Epidermal melanocyte (primary cell): Measurements from ENCODE around the gene CMBL.
"Not testable (repeated sequence)": the region's sequence is repeated elsewhere in the genome, so short reads cannot be mapped to it uniquely, and the experiment has no call there.

Source experiments
- DNase-seq: peaks from one replicate; pipeline ENCODE4 v3.0.0; 2011; ENCODE audit warnings: low spot score; ENCODE audit not compliant: insufficient read length

CMBL gene

DNA sequence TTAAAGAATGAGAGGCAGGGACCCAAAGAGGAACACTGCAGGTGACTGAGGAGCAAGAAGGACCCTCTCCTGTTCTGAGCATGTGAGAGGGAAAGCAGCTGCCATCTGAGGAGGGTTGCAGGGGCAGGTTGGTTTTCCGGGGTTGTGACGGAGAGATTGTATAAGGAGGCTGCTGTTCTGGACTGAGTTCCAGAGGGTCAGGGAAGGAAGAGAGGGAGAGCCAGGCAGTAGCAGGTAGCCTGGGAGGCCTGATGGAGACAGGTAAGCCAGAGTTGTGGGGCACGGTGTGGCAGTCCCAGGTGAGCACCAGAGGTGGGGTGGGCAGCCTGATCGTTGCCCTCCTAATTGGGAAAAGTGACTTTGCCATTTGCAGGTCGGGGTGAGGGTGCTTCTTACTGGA, 47.8 kb downstream of the CMBL start:
- DNase-seq: no peak

DNA sequence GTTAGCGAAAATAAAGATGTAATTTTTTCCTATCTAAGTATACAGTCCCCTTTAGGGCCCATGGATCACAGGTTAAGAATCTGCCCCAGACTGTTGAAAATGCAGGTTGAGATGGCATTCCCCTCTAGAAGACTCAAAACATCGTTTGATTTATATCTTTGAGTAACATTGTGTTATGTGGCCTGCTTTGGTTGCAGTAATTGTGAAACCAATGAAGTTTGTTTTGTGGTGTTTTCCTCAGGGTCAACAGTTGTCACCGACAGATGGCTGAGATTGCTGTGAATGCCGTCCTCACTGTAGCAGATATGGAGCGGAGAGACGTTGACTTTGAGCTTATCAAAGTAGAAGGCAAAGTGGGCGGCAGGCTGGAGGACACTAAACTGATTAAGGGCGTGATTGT, 49.8 kb downstream of the CMBL start:
- DNase-seq: no peak

DNA sequence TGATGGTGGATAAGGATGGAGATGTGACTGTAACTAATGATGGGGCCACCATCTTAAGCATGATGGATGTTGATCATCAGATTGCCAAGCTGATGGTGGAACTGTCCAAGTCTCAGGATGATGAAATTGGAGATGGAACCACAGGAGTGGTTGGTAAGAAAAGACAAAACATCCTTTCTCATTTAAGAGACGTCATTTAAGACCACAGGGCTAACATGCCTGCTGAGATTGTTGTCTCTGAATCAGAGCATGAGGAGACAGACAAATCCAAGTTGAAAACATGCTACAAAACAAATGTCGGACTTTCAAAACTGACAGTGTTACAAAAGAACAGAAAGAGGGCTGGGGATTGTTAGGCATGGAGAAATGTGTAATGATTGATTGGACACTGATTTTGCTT, 53.0 kb downstream of the CMBL start:
- DNase-seq: no peak

DNA sequence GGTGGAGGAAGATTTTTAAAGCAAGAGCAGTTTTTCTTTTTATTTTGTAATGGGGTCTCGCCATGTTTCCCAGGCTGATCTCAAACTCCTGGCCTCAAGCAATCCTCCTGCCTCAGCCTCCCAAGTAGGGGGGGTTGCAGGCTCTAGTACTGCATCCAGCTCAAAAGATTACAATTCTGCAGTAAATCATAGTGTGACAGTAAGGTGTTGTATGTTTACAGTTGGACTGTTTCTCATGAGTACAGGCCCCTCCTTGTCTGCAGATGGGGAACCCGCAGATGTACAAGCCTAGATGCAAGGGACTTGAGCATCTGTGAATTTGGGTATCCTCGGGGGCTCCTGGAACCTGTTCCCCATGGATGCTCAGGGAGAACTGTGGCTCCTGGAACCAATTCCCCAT, 54.3 kb downstream of the CMBL start:
- DNase-seq: no peak

DNA sequence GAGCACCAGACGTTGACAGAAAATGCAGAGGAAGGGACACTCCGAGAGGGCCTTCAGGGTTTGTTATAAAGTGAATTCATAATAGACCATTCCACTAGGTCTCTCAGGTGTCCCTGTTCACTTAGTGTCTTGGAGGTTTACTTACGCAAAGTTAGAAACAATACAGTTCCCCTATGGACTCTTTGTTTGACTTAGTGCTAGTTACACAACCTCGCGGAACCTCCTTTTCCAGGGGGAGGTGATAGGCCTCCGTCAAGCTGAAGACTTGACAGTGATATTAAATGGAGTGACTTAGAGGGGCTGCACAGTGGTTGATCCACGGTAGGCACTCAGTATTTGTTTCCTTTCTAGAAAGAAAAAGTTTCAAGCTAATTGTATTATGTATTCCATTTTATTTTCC, 56.3 kb downstream of the CMBL start:
- no peak for DNase-seq

DNA sequence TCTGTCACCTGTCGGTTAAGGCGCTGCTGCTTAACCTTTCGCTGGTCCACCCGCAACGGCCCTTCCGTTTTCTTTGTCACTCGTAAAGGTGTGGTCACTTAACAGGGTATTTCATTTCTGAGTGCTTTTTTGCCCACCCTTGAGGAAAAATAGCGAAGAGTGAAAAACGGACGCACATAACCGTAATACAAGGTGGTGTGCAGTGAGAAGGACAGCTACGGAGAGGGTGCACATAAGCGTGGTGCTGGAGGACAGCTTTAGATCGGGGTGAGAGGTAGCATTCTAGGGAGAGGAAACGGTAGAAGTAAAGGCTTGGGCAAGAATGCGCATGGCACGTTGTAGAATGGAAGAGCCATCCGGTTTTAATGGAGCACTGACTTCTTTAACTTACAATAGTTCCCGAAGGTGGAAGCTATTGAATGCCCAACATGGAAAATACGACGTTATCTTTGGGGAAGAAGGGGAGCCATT, 56.9 kb downstream of the CMBL start:
- DNase-seq: no peak

DNA sequence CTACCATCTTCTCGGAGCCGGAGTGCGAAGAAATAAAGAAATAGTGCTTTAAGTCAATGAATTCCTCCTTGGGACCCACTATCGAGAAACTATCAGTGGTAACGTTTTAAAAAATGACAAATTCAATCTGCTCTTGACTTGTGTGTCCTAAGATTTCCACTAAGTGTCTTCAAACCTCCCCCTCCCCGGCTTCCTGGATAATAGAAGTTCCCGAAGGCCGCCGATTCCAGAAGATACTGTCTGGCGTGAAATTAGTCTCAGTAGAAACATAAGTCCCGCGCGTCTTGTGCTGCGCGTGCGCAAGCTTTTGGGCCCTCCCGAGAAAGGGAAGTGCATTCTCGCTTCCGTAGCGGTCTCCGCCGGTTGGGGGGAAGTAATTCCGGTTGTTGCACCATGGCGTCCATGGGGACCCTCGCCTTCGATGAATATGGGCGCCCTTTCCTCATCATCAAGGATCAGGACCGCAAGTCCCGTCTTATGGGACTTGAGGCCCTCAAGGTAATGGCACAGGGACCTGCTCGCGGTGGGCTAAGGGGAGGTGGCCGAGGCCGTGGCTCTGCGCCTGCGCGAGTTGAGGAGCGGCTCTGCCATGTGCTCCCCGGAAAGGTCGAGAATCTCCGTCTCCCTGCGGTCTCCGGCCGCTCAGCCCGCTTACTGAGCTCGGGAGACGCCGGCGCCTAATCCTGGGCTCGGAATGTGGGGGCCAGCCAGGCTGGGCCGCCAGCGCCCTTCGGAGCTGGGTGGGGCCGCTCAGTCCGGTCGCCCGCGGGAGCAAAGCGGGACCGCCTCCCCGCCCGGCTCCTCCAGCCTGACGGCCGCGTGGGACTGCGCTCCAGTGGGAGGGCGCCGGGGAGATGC, 57.5 kb downstream of the CMBL start, which contains the start of gene CCT5:
TSS of gene CCT5 (plus strand) at position 333 of the 858 bp plus-strand sequence. CDS start at position 394, 61 bp downstream.
- peak; percentile 92 for DNase-seq

DNA sequence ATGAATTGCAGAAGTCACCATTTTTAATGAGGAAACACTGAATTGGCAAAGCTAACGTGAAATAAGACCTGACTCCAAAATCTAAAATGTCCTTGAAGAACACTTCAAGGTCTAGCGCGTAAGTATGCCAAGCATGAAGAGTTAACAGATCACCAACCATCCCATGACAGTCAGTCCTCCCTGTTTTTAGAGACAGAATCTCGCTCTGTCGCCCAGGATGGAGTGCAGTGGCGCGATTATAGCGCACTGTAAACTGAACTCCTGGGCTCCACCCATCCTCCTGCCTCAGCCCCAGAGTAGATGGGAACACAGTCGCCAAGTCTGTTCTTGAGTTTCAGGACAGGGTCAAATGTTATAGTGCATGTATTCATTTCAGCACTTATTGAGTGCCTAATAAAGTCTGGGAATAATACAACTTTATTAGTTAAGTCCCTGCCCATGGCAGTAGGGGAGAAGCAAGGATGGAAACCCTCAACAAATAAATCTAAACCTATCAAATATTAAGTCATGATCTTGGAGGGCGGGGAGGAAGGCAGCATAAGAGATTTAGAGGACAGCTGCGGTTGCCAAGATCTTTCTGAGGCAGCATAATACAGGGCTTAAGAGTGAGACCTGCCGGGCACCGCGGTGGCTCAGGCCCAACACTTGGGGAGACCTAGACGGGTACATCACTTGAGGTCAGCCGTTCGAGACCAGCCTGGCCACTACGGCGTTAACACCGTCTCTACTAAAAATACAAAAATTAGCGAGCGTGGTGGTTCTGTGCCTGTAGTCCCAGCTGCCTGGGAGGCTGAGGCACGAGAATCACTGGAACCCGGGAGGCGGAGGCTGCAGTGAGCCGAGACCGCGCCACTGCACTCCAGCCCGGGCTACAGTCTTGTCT, 59.1 kb downstream of the CMBL start:
- no peak for DNase-seq

DNA sequence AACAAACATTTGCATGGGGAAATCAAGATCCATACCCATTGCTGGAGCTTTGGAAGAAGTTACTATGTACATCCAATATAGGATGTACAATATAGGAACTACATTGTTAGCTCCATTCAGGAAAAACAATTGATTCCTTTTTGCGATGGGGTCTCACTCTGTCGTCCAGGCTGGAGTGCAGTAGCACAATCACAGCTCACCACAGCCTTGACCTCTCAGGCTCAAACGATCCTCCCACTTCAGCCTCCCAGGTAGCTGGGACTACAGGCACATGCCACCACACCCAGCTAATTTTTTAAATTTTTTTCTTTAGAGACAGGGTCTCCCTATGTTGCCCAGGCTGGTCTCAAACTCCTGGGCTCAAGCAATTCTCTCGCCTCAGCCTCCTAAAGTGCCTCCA, 60.5 kb downstream of the CMBL start:
- DNase-seq: not testable (repeated sequence)

DNA sequence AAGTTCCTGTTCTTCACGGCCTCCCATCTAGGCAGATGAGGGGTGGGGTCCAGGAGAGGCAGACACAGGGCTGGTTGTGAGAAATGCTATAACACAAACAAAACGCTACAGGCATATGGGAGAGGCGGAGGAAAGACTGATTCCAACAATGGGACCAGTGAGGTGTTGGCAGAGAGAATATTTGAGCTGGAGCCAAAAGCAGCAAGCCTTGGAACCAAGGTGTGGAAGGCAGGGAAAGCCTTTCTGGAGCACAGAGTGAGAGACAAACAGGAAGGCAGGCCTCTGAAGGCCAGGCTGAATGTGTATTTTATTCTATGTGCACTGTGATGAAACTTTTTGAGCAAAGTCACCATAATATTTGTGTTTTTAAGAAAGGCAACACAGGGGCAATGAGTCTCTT, 60.9 kb downstream of the CMBL start:
- no peak for DNase-seq

DNA sequence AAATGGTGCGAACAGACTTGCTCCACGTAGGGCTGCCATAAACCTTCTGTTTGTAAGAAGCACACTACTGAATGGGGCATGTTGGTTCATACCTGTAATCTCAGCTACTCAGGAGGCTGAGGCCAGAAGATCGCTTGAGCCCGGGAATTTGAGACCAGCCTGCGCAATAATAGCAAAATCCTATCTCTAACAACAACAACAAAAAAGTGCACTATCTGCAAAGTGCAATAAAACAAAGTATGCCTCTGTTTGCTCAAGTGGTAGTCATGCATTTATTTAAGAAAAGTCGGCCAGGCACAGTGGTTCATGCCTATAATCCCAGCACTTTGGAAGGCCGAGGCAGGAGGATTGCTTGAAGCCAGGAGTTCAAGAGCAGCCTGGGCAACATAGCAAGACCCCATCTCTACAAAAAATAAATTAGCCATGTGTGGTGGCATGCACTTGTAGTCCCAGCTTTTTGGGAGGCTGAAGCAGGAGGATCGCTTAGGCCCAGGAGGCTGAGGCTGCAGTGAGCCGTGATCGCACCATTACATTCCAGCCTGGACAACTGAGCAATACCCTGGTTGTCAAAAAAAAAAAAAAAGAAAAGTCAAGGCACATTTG, 63.3 kb downstream of the CMBL start:
- no peak for DNase-seq

DNA sequence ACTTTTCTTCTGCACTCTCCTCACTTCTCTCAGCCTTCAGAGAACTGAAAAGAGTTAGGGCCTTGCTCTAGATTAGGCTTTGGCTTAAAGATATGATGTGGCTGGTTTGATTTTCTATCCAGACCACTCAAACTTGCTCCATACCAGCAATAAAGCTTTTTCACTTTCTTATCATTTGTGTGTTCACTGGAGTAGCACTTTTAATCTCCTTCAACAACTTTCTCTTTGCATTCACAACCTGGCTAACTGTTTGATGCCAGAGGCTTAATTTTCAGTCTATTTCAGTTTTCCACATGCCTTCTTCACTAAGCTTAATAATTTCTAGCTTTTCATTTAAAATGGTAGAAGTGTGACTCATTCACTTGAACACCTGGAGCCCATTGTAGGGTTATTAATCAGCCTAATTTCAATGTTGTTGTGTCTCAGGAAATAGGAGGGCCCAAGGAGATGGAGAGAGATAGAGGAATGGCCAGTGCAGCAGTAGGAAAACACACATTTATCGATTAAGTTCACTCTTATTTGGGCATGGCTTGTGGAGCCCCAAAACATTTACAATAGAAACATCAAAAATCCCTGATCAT, 64.0 kb downstream of the CMBL start:
- DNase-seq: no peak

DNA sequence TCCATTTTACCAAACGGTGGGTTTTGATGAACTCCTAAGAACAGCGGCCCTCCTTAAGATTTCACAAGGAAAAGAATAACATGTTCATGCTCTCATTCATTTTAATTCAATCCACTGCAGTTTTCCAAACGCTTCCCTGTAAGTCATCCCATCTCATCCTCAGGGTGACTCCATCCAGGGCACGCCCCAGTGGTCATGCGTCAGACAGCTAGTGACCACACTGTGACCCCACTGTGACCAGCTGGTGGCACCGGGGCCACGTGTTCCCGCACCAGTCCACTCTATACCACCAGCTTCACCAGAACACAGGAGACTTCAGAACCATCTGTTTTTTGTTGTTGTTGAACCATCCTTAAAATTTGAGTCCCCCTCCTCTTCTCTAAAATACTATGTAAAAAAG, 72.4 kb downstream of the CMBL start:
- no peak for DNase-seq

DNA sequence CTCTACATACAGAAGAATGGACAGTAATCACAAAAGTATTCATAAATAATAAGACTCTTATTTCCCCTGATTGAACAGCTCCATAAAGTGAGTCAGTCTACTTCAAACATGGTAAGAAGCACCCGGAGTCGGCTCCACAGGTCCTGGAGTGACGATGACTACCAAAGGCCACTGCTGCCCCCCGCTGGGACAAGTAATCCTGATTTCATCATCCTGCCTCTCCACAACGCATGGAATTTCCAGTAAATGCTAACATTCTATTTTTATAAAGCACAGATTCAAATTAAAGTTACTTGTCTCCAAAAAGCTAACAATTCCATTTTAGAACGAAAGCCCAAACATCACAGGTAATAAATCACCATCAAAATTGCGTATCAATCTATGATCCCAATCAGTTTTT, 74.2 kb downstream of the CMBL start:
- no peak for DNase-seq

DNA sequence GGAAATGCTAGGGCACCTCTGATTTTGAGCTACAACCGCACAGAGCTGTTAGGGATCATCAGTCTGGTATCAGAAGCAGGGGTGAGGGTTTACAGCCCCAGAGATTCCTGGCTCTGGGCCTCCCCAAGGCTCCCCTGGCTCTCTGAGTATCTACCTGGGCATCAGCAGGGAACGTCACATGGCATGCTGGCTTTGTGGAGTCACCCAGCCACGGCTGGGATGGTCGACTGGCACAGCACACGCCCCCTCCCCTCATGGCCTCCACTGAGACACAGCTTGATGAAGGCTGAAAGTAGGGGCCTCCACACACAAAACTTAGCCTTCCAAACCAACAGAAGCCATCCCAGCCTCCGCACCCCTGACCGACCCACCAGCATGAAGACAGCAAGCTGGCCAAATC, 74.7 kb downstream of the CMBL start:
- DNase-seq: no peak

DNA sequence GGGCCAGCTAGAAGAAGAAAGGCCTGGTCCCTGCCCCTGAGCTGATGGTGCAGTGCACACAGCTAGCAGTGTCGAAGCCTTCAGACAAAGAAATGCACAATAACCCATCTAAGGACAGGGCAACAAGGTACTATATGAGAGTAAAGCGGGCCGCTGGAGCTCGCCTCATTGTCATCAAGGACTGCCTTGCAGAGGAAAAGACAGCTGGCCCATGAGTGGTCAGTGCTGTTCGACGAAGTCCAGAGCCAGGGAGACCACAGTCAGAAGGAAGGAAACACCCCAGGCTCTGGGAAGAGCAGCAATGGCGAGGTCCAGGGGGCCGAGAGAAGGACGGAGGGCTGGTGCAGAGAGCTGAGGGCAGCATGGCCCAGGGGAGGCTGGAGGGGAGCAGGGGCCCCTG, 75.3 kb downstream of the CMBL start:
- no peak for DNase-seq

DNA sequence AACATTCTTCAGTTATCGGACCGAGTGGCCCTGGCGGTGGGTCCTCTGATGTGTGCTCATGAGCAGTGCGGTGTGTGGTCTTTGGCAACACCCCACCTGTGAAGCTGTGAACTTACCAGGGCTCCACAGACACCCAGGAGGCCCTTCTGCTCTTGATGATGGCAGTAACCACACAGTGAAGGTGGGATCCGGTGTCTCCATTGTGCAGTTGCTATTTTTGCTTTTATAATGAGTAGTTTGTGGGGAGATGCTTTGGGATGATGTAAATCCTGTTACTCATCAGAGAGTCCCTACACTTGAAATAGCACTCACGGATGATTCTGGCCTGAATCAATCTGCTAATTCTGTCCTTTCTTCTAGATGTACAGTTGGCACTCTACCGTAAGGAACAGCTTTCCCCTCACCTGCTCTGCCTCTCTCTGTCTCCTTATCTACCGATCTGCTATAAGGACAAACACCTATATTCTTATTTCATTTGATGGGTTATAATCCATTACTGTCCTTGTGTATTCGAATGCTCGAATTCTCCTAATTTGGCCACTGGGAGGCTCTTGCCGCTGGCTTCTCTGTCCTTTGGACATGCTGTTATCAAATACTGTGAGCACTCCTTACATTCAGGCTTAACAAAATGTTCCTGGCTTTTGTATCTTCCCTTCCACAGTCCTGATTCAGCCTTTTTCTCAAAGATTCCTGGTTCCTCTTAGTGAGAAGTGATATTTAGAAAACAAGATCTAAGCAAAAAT, 78.2 kb downstream of the CMBL start:
- no peak for DNase-seq

DNA sequence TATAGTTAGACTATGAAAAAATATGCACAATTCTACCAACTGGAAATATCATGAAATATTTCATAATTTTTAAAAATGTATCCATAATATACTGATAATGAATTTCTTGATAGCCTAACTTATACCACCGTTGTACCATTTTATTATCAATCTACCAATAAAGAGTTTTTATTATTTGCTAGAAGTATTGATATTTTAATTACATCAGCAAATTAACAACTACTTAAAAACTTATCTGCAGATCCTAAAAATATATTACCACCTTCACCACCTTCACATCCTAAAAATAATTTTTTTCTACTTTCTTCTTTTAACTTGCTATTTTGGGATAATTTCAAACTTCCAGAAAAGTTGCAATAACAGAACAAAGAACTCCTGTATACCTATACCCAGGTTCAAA, 79.4 kb downstream of the CMBL start:
- no peak for DNase-seq
